Measurements from ENCODE around the gene WEE1.

The WEE1 gene

DNA sequence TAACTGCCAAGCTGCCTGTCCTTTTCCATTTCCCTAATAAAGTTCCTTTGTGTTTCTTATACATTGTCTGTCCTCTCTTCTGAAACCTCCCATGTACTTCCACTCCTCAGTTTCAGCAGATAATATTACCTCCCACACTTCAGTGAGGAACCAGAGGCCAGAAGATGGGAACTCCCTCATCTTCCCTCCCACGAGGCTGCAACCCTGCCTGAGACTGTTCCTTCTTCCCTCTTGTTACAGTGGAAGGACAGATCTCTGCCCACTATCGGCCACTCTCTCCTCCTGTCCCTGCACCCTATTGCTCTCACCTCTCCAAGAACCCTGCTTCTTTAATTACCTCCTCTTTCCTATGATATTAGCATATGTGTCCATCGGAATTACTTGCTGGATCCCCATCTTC lies 52.3 kb downstream of the WEE1 start:
- no peak for DNase-seq

DNA sequence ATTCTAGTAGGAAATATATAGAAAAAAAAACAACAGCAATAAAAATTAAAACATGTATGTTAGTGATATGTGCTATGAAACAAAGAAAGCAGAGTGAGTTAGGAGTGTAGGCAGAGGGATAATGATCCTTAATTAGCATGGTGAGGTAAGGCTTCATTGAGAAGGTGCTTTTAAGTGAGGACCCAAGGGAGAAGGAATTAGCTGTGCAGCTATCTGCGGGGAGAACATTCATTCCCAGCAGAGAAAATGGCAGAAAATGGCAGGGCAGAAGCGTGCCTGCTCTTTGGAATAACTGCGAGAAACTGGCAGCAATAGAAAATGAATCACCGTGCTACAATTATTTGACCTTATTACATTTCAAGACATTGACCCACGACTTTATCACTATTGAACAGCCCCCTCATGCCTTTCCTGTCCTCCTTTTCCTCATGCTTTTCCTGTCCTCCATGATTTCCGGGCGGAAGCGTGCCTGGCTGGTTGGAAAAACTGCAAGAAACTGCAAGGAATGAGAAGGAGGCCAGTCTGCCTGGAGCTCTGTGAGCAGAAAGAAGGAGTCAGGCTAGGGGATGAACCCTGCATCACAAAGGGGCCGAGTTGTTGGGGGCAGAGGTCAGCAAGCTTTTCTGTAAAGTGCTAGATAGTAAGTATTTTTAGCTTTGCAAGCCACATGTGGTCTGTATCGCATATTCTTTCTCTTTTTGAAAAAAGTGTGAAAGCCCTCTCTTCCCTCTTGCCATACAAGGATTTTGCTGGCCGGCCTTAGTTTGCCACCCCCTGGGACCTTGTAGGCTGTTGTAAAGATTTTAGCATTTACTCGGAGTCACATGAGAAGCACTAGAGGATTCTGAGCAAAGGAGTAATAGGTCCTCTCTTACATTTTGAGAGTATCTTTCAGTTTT lies 53.3 kb downstream of the WEE1 start:
- no peak for DNase-seq

DNA sequence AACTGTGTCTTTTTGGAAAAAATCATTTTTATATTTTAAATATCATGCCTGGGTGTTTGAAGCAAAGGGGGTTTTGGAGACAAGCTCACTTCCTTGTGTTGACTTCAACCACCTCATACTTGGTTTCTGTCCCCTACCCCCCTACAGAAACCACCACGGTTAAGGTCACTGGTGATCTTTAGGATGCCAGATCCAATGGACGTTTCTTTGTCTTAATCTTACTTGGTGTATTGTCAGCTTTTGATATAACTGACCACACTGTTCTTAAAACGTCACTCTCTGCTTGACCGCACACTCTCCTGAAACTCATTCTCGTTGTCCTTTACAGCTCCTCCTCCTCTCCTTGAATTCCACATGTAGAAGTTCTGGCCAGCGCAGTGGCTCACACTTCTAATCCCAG lies 55.6 kb downstream of the WEE1 start:
- DNase-seq: no peak

DNA sequence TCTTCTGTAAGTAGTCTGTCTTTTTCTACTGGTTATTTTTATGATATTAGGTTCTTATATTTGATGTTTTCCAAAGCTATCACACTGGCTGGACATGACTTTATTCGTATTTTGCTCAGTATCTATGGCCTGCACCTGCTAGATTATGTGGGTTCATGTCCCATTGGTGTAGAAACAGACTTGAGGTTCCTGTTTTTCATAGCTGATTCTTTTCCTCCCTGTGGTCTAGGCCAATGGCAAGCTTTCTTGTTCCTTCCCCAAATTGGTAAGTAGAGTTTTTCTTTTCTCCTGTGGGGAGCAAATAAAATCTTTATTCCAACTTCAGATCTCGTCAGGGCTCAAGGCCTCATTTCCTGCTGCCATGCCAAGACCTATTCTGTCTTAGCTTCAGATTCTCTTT lies 60.2 kb downstream of the WEE1 start:
- DNase-seq: no peak

DNA sequence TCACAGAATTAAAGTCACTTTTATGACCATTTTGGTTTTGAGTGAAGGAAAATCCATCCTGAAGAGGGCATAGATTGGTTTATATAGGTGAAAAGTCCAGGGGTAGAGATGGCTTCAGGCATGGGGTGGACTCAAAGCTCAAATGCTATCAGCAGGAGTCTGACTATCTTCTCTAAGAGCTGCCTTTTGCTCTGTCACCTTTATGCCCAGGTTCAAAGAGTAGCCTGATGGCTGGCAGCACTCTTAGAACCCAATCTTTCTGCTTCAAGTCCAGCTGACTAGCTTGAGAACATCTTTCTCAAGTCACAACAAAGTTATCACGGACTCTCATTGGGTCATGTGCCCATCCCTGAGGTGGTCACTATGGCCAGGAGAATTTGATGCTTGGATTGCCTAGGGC lies 63.2 kb downstream of the WEE1 start:
- DNase-seq: no peak

DNA sequence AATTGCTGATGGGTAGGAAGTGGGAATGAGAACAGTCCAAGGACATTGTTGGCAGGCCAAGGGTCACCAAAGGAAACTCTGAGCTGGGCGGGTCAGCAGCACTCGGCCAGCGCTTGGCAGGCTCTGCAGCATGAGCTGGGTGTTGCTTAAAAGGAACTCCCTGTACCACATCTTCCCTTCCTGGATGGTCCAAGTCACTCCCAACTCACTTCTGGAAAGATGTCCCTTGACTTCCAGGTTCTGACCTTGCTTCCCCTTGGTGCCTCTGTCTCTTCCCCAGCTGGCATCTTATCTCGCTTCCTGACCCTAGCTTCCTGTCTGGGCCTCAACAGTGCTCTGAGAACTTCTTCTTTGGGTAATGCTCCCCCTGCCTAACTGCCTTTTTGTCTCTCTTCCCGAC lies 65.6 kb downstream of the WEE1 start:
- DNase-seq: no peak
